Fibroblast of the aortic adventitia (primary cell): ENCODE results near the gene COLEC12. TPM values are rescaled to one million over a fixed set of nuclear protein-coding genes. Genes with fewer than 3 reads are reported as not detected.
"Not testable (repeated sequence)": the region's sequence is repeated elsewhere in the genome, so short reads cannot be mapped to it uniquely, and the experiment has no call there.

ENCODE experiments used
- DNase-seq: peaks from one replicate; pipeline ENCODE4 v3.0.0-alpha.2; 2010; ENCODE audit warnings: low read depth
- H3K4me3 ChIP-seq: 2 replicates; pipeline ENCODE4 v1.5.1; 2011; ENCODE audit warnings: low read depth, mild to moderate bottlenecking, control low read depth, low read length, moderate library complexity
- total RNA-seq: library from RNA; depleted of rRNA; stranded (reverse); fragments of >200 nt; gene quantifications from 2 replicates; pipeline ENCODE4 v1.2.3, GENCODE V29; 2012; ENCODE audit warnings: low replicate concordance
- TF ChIP-seq, protein P1 (sequence below): IDR thresholded peaks from 2 replicates; pipeline ENCODE4 v1.5.1; 2011; ENCODE audit warnings: mild to moderate bottlenecking, low read length, control low read depth, inconsistent platforms; ENCODE audit not compliant: insufficient read depth

COLEC12 gene
- total RNA-seq, 1 donor, result 109 TPM

DNA sequence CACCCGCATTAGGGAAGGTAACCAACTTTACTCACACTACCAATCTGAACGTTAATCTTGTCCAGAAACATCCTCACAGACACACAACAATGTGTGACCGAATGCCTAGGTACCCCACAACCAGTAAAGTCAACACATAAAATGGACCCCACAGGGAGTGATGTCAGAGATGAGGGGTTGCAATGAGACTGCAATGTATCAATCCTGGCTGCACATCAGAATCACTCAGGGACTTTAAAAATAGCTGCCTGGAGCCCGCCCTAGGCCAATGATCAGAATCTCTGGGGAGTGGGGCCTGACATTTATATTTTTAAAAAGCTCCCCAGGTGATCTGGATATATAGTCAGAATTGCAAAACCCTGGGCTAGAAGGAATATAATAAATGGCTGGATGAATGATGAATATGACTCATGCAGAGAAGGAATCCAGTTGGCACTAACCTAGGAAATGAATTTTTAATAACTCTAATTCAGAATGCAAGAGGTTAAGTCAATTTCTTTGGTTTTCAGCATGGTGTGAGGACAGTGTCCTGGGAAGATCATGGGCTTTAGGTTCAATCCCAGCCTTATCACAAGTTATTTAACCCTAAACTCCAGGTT is 92.8 kb downstream of the COLEC12 start:
- H3K4me3 ChIP-seq, result no peak overlapping the region
- peak; percentile 66 for DNase-seq
- TF ChIP-seq, protein P1, sequence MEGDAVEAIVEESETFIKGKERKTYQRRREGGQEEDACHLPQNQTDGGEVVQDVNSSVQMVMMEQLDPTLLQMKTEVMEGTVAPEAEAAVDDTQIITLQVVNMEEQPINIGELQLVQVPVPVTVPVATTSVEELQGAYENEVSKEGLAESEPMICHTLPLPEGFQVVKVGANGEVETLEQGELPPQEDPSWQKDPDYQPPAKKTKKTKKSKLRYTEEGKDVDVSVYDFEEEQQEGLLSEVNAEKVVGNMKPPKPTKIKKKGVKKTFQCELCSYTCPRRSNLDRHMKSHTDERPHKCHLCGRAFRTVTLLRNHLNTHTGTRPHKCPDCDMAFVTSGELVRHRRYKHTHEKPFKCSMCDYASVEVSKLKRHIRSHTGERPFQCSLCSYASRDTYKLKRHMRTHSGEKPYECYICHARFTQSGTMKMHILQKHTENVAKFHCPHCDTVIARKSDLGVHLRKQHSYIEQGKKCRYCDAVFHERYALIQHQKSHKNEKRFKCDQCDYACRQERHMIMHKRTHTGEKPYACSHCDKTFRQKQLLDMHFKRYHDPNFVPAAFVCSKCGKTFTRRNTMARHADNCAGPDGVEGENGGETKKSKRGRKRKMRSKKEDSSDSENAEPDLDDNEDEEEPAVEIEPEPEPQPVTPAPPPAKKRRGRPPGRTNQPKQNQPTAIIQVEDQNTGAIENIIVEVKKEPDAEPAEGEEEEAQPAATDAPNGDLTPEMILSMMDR, result no peak

GRCh38 chr18:407191-407590 is 93.3 kb downstream of the COLEC12 start:
- TF ChIP-seq, protein P1, result no peak
- H3K4me3 ChIP-seq, result no peak overlapping the region
- peak; percentile 55 for DNase-seq

DNA sequence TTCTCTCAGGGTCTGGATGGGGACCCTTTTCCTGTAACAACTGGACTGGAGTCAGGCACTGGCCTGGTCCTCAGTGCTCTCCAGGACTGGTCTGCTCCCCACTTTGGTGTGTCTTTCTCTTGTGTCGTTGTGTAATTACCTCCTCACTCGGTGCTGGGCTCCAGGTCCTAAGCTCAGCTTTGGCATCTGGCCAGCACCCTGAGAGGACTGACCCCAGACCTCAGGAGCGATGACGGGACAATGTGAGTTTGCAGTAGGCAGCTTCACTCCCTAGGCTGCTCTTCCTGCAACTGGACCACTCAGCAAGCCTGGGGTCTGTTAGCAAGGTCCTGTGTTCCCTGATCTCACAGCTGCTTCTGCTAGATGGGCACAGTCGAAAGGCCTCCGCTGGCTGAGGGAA is 93.8 kb downstream of the COLEC12 start:
- no peak for DNase-seq
- TF ChIP-seq, protein P1, result no peak
- no peak overlapping the region for H3K4me3 ChIP-seq

- not testable (repeated sequence) for H3K4me3 ChIP-seq, DNase-seq
Measured at GRCh38 chr18:405006-405405, 95.5 kb downstream of the COLEC12 start.

- no peak for DNase-seq
- TF ChIP-seq, protein P1, result no peak
- no peak overlapping the region for H3K4me3 ChIP-seq
Measured at GRCh38 chr18:404061-404636, 96.4 kb downstream of the COLEC12 start.

GRCh38 chr18:402129-402528 is 98.4 kb downstream of the COLEC12 start:
- TF ChIP-seq, protein P1, result no peak
- no peak overlapping the region for H3K4me3 ChIP-seq
- no peak for DNase-seq

GRCh38 chr18:400456-400855 is 100.0 kb downstream of the COLEC12 start:
- no peak overlapping the region for H3K4me3 ChIP-seq
- peak; percentile 63 for DNase-seq
- TF ChIP-seq, protein P1, result no peak
